Progenitor cell of endocrine pancreas (in vitro differentiated cells): ENCODE measurements around the gene CCNA1. TPM values are rescaled to one million over a fixed set of nuclear protein-coding genes. Genes with fewer than 3 reads are reported as not detected.

Experiments used
- DNase-seq: peaks from one replicate; pipeline ENCODE4 v3.0.0; 2021; ENCODE audit warnings: low spot score; ENCODE audit not compliant: unreplicated experiment
- H3K27ac Mint-ChIP-seq: 2 replicates; pipeline ENCODE4 v1.8.0; 2021; ENCODE audit warnings: mild to moderate bottlenecking, moderate library complexity, mixed read lengths
- H3K27me3 Mint-ChIP-seq: 2 replicates; pipeline ENCODE4 v1.8.0; 2021; ENCODE audit warnings: mixed read lengths
- H3K36me3 Mint-ChIP-seq: 2 replicates; pipeline ENCODE4 v1.8.0; 2022; ENCODE audit warnings: mixed read lengths; ENCODE audit not compliant: insufficient read depth
- H3K4me1 Mint-ChIP-seq: 2 replicates; pipeline ENCODE4 v1.8.0; 2021; ENCODE audit warnings: low read depth, mixed read lengths
- H3K4me3 Mint-ChIP-seq: 2 replicates; pipeline ENCODE4 v1.8.0; 2021; ENCODE audit warnings: low read depth, mild to moderate bottlenecking, moderate library complexity, mixed read lengths
- H3K9me3 Mint-ChIP-seq: 2 replicates; pipeline ENCODE4 v1.8.0; 2021; ENCODE audit warnings: low read depth, mixed read lengths
- CTCF ChIP-seq: fragments of 200-600 bp; sonication (generic); IDR thresholded peaks from one replicate; pipeline ENCODE4 v1.5.0; 2021; ENCODE audit warnings: antibody characterized with exemption, mild to moderate bottlenecking; ENCODE audit not compliant: unreplicated experiment
- total RNA-seq: library from RNA; stranded (reverse); gene quantifications from 2 replicates; pipeline ENCODE4 v1.2.1, GENCODE V29; 2021

Gene CCNA1
- total RNA-seq, 1 donor from 2014 or later, result 0.77 TPM

GRCh38 chr13:36438594-36439483 is 6.5 kb downstream of the CCNA1 start:
- H3K27me3 Mint-ChIP-seq, result peaks cover 59% of the 10 kb centered on the region
- no peaks in the 10 kb centered on the region for H3K4me1 Mint-ChIP-seq
- no peak for TF ChIP-seq CTCF
- H3K36me3 Mint-ChIP-seq, result no peaks in the 10 kb centered on the region
- H3K27ac Mint-ChIP-seq, result no peak overlapping the region
- no peak for DNase-seq
- no peak overlapping the region for H3K4me3 Mint-ChIP-seq
- no peaks in the 10 kb centered on the region for H3K9me3 Mint-ChIP-seq

GRCh38 chr13:36445278-36445677 is 13.0 kb downstream of the CCNA1 start:
- Mint-ChIP-seq H3K36me3 (no peaks in the 10 kb centered on the region), H3K4me3 (no peak overlapping the region), H3K27me3 (peaks cover 20% of the 10 kb centered on the region), H3K27ac (no peak overlapping the region), H3K4me1 (no peaks in the 10 kb centered on the region), H3K9me3 (no peaks in the 10 kb centered on the region)
- no peak for DNase-seq
- TF ChIP-seq CTCF, result no peak

- Mint-ChIP-seq H3K4me1 (no peaks in the 10 kb centered on the region), H3K4me3 (no peak overlapping the region), H3K36me3 (no peaks in the 10 kb centered on the region), H3K27ac (no peak overlapping the region), H3K27me3 (peaks cover 26% of the 10 kb centered on the region), H3K9me3 (no peaks in the 10 kb centered on the region)
- TF ChIP-seq CTCF, result no peak
- no peak for DNase-seq
Observed at GRCh38 chr13:36445891-36446351, 13.6 kb downstream of the CCNA1 start.

GRCh38 chr13:36447501-36447900 is 15.2 kb downstream of the CCNA1 start:
- Mint-ChIP-seq H3K9me3 (no peaks in the 10 kb centered on the region), H3K27ac (no peak overlapping the region), H3K27me3 (peaks cover 24% of the 10 kb centered on the region), H3K36me3 (no peaks in the 10 kb centered on the region), H3K4me1 (no peaks in the 10 kb centered on the region), H3K4me3 (no peak overlapping the region)
- TF ChIP-seq CTCF, result peak; percentile 13
- DNase-seq, result no peak

- Mint-ChIP-seq H3K4me3 (no peak overlapping the region), H3K36me3 (no peaks in the 10 kb centered on the region), H3K9me3 (no peaks in the 10 kb centered on the region), H3K27ac (no peak overlapping the region), H3K27me3 (peaks cover 24% of the 10 kb centered on the region), H3K4me1 (no peaks in the 10 kb centered on the region)
- no peak for TF ChIP-seq CTCF
- no peak for DNase-seq
Observed at GRCh38 chr13:36450534-36450933, 18.2 kb downstream of the CCNA1 start.
